DND-41 (cell line): Measurements from ENCODE around the gene HDAC10.

ENCODE experiments used
- ATAC-seq: fragments of 200-7000 bp; cut with Tn5 transposase; 3 replicates; pipeline ENCODE4 v1.9.1; 2021; ENCODE audit warnings: low read depth; ENCODE audit not compliant: insufficient read depth
- DNase-seq: peaks from one replicate; pipeline ENCODE4 v3.0.0-alpha.2; 2020
- H2AFZ ChIP-seq: 2 replicates; pipeline ENCODE4 v1.6.0; 2012; ENCODE audit warnings: low read depth, low read length
- H3K27ac ChIP-seq: 2 replicates; pipeline ENCODE4 v1.5.1; 2012; ENCODE audit warnings: low read length, inconsistent platforms
- H3K27me3 ChIP-seq: fragments of 200-600 bp; sonication (generic); 2 replicates; pipeline ENCODE4 v1.6.0; 2012; ENCODE audit warnings: low read length, mild to moderate bottlenecking, inconsistent platforms; ENCODE audit not compliant: insufficient read depth, poor library complexity
- H3K36me3 ChIP-seq: 2 replicates; pipeline ENCODE4 v1.5.1; 2012; ENCODE audit warnings: low read length, inconsistent platforms; ENCODE audit not compliant: insufficient read depth
- H3K4me1 ChIP-seq: 2 replicates; pipeline ENCODE4 v1.5.1; 2012; ENCODE audit warnings: mild to moderate bottlenecking, low read length; ENCODE audit not compliant: insufficient read depth
- H3K4me2 ChIP-seq: 2 replicates; pipeline ENCODE4 v1.6.0; 2012; ENCODE audit warnings: mild to moderate bottlenecking, moderate library complexity, low read length, inconsistent platforms; ENCODE audit not compliant: insufficient read depth
- H3K4me3 ChIP-seq, 2 experiments: fragments of 200-600 bp in 1 of 2; shearing (Covaris generic) in 1 of 2; 2 replicates each; pipeline ENCODE4 v1.5.1; 2012 to 2016; ENCODE audit warnings: inconsistent platforms in 2 of 2, low read length in 2 of 2, mild to moderate bottlenecking in 2 of 2, low read depth in 1 of 2, moderate library complexity in 1 of 2
- H3K79me2 ChIP-seq: 2 replicates; pipeline ENCODE4 v1.6.0; 2012; ENCODE audit warnings: low read length, inconsistent platforms; ENCODE audit not compliant: insufficient read depth
- H3K9ac ChIP-seq: 2 replicates; pipeline ENCODE4 v1.6.0; 2012; ENCODE audit warnings: low read depth, mild to moderate bottlenecking, inconsistent platforms, low read length, moderate library complexity
- H3K9me3 ChIP-seq: 2 replicates; pipeline ENCODE4 v1.5.1; 2012; ENCODE audit warnings: low read length, moderate library complexity, mild to moderate bottlenecking, inconsistent platforms; ENCODE audit not compliant: insufficient read depth, severe bottlenecking
- H4K20me1 ChIP-seq: 2 replicates; pipeline ENCODE4 v1.6.0; 2012; ENCODE audit warnings: low read length; ENCODE audit not compliant: insufficient read depth
- EZH2 ChIP-seq: IDR thresholded peaks from 3 replicates; pipeline ENCODE4 v1.6.1; 2012; ENCODE audit warnings: borderline replicate concordance, low read depth, mild to moderate bottlenecking, moderate library complexity, low read length, inconsistent platforms; ENCODE audit not compliant: severe bottlenecking
- TF ChIP-seq, protein P1 (sequence below): IDR thresholded peaks from 2 replicates; pipeline ENCODE4 v1.5.1; 2012; ENCODE audit warnings: borderline replicate concordance, low read length, moderate library complexity, mild to moderate bottlenecking; ENCODE audit not compliant: poor library complexity, severe bottlenecking; ENCODE audit errors: extremely low read depth

Gene HDAC10

DNA sequence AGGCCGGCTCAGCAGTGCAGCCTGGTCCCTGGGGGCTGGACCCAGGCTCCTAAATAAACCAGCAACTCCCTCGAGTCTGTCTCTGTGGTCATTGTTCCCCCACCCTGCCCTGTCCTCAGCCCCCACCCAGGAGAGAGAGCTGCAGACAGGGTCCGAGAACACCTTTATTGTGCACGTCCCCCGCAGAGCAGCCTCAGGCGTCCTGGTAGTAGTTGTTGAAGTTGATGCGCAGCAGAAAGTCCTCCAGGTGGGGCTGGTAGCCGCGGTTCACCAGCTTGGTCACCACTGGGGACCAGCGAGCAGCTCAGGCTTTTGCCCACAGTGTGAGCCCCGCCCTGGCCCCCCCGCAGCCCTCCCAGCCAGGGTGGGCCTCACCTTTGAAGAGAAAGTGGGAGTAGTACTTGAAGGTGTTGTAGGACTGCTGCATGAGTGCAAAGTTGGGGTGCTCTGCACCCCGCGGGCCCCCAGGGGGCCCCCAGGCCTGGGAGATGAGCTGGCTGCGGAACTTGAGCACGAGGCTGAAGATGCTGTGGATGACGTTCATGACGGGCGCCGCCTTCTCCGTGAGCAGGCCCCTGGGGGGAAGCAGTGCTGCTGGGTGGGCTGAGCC is 33.4 kb downstream of the HDAC10 start:
- no peaks in the 10 kb centered on the region for H3K4me1 ChIP-seq

DNA sequence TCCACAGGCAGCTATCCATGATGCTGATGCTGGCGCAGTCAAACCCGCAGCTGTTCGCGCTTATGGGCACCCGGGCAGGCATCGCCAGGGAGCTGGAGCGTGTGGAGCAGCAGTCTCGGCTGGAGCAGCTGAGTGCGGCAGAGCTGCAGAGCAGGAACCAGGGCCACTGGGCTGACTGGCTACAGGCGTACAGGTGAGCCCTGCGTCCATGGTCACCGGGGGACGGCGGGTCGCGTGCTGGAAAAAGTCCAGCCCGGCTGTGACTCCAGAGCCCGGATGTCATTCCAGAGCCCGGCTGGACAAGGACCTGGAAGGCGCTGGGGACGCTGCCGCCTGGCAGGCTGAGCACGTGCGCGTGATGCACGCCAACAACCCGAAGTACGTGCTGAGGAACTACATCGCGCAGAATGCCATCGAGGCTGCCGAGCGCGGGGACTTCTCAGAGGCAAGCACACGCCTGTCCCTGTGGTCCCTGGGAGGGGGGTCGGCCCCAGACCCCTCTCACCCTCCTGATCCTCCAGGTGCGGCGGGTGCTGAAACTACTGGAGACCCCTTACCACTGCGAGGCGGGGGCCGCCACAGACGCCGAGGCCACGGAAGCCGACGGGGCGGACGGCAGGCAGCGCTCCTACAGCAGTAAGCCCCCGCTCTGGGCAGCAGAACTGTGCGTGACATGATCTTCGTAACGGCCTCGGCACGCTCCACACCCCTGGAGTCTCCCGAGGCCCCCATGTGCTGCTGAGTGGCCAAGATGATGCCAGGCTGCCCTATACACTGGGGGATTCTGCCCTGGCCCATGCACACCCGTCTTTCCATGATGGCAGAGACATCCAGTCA is 34.2 kb downstream of the HDAC10 start:
- Histone ChIP-seq H3K9ac (no peak overlapping the region), H3K36me3 (peaks cover 94% of the 10 kb centered on the region), H3K4me2 (no peak overlapping the region), H3K79me2 (peaks cover 25% of the 10 kb centered on the region), H2AFZ (no peak overlapping the region), H4K20me1 (peaks cover 62% of the 10 kb centered on the region), H3K4me1 (no peaks in the 10 kb centered on the region), H3K27me3 (no peaks in the 10 kb centered on the region), H3K9me3 (no peaks in the 10 kb centered on the region), H3K4me3 (no peak overlapping the region), H3K27ac (no peak overlapping the region)
- no peak for DNase-seq
- TF ChIP-seq, protein P1, sequence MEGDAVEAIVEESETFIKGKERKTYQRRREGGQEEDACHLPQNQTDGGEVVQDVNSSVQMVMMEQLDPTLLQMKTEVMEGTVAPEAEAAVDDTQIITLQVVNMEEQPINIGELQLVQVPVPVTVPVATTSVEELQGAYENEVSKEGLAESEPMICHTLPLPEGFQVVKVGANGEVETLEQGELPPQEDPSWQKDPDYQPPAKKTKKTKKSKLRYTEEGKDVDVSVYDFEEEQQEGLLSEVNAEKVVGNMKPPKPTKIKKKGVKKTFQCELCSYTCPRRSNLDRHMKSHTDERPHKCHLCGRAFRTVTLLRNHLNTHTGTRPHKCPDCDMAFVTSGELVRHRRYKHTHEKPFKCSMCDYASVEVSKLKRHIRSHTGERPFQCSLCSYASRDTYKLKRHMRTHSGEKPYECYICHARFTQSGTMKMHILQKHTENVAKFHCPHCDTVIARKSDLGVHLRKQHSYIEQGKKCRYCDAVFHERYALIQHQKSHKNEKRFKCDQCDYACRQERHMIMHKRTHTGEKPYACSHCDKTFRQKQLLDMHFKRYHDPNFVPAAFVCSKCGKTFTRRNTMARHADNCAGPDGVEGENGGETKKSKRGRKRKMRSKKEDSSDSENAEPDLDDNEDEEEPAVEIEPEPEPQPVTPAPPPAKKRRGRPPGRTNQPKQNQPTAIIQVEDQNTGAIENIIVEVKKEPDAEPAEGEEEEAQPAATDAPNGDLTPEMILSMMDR, result no peak
- no peak for TF ChIP-seq EZH2
- no peak for ATAC-seq

More for the DNA sequence above, 33.4 kb downstream of the HDAC10 start:
- H3K79me2 ChIP-seq, result peaks cover 19% of the 10 kb centered on the region
- H3K9ac ChIP-seq, result no peak overlapping the region
- H3K4me3 ChIP-seq, result no peak overlapping the region
- no peak overlapping the region for H3K27ac ChIP-seq
- no peak overlapping the region for H2AFZ ChIP-seq
- peaks cover 64% of the 10 kb centered on the region for H4K20me1 ChIP-seq
- no peak for ATAC-seq
- H3K9me3 ChIP-seq, result no peaks in the 10 kb centered on the region
- H3K36me3 ChIP-seq, result peaks cover 95% of the 10 kb centered on the region
- no peak overlapping the region for H3K4me2 ChIP-seq
- no peak for DNase-seq
- TF ChIP-seq, protein P1, result no peak
- no peak for TF ChIP-seq EZH2
- H3K27me3 ChIP-seq, result no peaks in the 10 kb centered on the region

DNA sequence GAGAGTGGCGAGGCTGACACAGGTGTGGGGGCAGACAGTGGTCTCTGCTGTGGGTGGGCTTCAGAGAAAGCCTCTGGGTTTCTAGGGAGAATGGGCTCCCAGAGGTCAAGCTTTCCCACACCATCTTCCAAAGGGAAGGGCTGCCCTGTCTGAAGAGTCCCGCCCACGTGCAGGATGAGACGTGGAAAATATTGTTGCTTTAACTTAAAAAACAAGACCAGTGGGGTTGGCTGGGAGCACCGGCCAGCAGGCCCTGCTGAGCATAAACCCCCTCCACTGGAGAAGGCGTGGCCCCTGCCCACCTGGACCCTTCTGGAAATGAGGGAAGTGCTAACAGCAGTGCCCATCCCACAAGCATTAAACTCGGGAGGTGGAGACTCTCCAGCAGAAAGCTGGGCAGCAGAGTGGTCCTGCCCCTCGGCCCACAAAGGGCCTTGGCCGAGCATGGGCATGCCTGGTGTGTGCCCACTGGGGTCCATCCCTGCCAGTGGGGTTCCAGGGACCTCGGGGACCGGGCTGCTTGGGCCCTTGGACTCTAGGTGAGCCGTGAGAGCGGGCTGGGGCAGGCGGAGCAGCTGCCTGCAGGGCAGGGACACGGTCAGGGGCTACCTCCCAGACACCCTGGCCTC is 34.9 kb downstream of the HDAC10 start:
- Histone ChIP-seq H4K20me1 (peaks cover 60% of the 10 kb centered on the region), H3K4me2 (no peak overlapping the region), H3K4me1 (no peaks in the 10 kb centered on the region), H3K9ac (no peak overlapping the region), H3K4me3 (no peak overlapping the region), H3K36me3 (peaks cover 92% of the 10 kb centered on the region), H3K27ac (no peak overlapping the region), H2AFZ (no peak overlapping the region), H3K9me3 (no peaks in the 10 kb centered on the region), H3K27me3 (no peaks in the 10 kb centered on the region), H3K79me2 (peaks cover 27% of the 10 kb centered on the region)
- ATAC-seq (no peak), DNase-seq (no peak)
- TF ChIP-seq, protein P1, result no peak
- TF ChIP-seq EZH2, result no peak
